NCI-H2107 (cell line): ENCODE measurements around the gene TSN.

Experiments used
- DNase-seq: peaks from one replicate; lab custom pipeline; 2025; lab: John Stamatoyannopoulos, UW

Gene TSN

DNA sequence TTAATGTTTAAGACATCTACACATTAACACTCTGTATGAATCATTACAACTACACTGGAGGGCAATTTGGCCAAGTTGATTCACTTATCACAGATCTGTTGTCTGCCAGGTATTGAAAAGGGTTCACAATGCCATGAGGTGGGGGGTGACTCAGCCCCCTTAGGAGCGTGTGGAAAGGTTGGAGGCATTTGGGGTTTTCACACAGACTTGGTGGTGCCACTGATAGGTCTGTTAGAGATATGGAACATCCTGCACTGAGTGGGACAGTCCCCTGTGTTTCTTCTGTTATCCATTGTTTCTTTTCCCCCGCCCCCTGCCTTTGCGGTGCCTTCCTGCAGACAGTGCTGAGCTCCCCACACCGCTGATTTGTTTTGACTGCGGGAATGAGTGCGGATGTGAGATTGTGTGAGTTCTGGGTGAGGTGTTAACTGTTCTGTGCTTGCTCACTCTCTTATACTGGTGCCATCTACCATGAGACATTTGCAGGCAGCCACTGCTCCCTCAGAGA lies 9.3 kb upstream of the TSN start:
- DNase-seq = no peak

DNA sequence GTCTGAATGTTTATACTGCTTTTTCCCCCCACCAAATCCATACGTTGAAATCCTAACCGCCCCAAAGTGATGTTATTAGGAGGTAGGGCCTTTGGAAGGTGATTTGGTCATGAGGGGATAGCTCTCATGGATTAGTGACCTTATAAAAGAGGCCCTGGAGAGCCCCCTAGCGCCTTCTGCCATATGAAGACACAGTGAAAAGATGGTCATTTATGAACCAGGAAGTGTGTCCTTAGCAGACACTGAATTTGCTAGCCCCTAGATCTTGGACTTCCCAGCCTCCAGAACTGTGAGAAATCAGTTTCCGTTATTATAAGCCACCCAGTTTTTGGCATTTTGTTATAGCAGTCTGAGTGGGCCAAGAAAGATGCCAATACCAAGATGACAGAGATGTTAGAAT lies 7.2 kb upstream of the TSN start:
- no peak for DNase-seq

DNA sequence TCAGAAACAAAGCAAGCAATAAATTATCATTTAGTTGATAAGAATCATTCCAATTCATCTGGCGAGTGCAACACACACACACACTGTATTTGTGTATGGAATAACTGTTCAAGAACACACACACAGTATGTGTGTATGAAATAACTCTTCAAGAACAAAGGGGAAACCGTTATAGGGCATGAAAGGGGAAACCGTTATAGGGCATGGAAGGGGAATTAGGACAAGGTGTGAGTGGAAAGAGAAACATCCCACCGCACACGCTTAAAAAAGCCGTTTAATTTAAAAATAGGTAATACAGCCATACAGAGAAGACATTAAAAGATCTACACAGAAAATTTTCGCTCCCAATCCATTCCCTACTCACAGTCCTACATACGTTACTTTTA lies 607 bp upstream of the TSN start:
- DNase-seq = no peak

DNA sequence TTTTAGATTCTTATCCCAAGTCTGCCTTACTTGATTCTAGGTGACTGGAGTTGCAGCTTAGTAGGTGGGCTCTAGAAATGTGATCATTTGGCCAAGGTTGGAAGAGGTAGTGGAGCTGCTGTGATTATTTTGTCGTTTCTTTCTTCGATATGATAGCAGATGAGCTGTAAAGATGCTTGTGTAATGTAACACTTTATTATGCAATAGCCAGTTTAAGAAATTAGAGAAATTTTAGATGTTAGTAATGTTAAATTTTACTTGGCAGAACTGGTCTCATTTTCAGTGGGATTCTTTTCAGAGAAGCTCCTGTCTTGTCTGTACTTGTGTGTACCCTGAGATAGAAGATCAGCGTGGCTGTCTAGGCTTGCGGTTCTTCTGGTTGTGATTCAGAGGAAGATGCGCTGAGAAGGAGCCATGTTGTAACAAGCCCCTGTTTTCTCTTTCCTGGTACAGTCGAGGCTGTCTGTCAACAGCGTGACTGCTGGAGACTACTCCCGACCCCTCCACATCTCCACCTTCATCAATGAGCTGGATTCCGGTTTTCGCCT lies 9.3 kb downstream of the TSN start:
- DNase-seq = no peak

DNA sequence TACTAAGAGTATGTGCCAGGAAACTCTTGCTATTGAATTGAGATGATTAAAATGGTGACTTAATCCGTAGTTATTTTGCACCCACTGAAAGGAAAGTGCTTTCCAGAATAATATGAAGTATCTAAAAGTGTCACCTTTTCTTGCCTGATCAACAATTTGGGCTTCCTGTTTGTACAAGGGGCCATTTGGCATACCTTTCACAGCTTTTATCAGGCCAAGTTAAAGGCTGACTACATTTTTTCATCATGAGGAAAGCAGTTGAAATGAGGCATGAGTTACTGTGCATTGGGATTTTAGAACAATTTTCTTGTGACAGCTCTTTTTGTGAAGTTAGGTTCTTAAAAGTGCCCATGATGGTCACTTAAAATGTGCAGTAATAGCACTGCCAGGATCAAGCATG lies 11.2 kb downstream of the TSN start:
- DNase-seq = no peak

DNA sequence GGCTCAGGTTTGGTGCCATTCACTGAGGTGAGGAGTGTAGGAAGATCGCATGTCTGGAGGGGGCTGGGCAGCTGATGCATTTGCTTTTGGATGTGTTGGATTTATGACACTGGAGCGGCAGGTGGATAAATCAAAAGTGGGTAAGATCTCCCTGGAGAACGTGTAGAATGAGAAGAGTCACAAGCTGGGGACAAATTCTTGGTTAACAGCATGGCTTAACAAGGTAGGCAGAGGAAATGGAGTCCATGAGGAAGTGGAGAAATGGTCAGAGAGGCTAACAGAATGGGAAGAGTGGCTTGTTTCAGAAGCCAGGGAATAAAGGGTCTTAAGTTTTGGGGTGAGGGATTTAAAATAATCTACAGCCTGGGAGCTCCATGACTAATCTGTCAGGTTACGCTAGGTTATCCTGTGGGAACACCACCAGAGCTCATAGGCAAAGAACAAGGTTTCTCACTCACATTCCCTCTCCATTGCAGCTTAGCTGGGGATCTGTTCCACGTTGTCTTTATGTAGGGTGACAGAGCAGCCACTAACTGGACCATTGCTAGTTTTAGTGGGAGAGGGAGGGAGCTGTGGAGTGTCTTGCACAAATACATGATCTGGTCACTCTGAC lies 12.8 kb downstream of the TSN start:
- DNase-seq = no peak

DNA sequence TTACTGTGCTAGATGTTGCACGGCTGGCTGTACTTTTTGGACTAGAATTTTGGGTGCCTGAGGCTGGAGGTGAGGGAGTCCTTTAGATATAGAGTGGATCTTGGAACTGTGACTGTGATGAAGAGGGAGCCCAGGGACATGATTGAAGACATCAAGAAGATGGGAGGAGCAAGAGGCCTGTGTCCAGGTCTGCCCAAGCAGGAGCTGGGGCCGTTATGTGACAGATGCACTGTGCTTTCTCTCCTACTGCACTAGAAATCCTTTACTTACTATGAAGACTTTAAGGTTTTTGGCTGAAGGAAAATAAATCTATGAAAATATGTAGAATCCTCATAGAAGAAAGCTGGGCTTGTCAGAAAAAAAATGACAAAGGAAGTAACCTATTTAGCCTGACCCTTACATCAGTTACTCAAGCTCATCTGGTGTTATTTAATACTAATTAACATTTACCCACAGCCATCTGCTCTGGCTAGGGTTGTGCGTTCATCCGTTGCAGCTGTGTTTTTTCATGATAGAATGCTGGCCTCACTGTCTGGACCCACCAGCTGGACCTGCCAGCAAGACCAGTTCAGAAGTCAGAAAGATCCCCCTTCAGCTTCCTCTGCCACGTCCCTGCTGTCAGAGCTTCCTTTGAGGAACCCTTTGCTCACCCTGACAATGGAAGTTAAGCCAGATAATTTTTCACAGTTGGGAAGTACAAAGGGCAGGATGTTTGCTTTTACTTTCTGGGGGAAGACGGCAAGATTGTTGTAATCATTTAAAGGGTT lies 16.7 kb downstream of the TSN start:
- DNase-seq = no peak

DNA sequence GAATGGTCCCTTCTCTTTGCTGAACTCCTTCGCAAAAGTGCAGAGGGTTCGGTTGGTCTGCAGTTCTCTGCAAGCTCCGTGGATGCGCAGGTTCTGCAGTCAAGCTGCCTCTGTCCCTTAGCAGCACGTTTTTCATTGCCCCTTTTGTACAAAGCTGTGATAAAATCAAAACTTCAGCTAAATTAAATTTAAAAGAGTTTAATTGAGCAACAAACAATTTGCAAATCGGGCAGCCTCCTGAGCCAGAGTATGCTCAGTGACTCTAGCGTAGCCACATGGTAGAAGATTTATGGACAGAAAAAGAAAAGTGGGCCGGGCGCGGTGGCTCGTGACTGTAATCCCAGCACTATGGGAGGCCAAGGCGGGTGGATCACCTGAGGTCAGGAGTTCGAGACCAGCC lies 18.8 kb downstream of the TSN start:
- no peak for DNase-seq

DNA sequence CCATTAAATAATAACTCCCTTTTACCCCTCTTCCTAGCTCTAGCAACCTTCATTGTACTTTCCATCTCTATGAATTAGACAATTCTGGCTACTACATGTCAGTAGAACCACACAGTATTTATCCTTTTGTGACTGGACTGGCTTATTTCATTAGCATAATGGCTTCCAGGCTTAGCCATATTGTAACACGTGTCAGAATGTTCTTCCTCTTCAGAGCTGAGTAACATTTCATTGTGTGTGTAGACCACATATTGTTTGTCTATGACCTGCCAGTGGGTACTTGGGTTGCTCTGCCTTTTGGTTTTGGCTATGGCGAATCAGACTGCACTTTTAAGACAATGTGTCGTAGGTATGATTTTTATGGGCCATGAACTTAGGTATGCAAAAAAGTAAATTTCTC lies 20.9 kb downstream of the TSN start:
- no peak for DNase-seq

DNA sequence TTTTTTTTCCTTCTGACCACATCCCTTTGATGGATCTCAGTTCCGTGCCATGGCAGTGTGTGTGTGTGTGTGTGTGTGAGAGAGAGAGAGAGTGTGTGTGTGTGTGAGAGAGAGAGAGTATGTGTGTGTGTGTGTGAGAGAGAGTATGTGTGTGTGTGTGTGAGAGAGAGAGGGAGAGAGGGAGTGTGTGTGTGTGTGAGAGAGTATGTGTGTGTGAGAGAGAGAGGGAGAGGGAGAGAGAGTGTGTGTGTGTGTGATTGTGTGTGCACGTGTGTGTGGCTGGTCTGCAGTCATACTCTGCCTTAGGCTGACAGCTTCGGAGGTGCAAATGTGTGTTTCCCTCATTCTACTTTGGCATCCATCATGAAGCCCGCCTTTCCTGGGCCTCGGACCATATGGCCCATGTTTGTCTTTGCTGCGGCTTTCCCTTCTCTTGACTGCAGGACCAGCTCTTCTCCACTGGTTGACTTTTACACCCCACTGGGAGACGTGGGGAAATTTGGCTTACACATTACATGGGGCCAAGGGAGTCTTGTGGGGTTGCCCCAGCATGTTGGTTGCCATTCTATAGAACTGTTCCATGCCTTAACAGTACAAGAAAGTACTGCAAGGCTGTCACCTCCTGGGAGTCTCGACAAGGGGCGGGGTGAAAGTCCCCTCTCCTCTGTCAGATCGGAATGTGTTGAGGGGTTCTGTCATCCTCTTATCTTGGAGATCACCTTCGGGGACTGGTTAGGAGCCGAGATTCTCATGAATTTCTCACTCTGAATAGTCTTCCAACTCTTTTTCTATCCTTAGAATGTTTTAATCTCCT lies 21.6 kb downstream of the TSN start:
- no peak for DNase-seq

DNA sequence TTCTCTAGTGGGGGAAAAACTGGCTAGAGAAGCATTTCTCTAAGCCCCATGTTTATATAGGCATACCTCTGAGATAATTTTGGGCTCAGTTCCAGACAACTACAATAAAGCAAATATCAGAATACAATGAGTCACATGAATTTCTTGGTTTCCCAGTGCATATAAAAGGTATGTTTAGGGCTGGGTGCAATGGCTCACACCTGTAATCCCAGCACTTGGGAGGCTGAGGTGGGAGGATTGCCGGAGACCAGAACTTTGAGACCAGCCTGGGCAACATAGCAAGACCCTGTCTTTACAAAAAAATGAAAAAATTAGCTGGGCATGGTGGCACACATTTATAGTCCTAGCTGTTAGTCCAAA lies 22.2 kb downstream of the TSN start:
- DNase-seq = no peak

DNA sequence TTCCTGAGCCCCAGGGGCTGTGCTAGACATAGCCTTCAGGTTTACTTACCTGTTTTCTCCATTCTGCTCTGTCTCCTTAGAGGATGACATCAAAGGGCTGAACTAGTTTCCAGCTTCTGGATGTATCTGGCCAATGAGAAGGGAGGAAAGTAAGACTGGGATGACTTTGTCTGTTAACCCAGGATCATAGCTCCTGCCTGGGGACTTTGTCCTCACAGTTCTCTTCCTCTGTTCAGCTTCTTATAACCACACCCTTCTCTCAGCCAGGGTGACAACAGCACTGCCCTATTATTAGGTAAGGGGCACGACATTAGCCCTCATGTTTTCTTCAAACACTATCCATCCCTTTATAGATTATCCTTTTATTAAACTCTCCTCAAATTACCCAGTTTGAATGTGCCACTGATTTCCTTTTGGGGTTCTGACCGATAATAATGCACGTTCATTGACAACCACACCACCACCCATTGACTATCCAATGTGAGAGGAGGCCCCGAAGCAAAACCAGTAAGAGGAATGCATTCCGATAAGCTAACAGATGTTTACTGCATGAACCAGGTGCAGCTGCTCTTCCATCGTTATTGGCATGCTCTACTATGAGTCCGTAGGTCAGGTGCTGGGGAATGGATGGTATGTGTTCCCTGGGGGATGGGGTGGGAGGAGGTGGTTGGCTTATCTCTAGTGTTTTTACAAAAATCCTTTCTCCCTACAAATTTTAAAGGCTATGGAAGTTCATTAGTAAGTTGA lies 23.5 kb downstream of the TSN start:
- DNase-seq = no peak

DNA sequence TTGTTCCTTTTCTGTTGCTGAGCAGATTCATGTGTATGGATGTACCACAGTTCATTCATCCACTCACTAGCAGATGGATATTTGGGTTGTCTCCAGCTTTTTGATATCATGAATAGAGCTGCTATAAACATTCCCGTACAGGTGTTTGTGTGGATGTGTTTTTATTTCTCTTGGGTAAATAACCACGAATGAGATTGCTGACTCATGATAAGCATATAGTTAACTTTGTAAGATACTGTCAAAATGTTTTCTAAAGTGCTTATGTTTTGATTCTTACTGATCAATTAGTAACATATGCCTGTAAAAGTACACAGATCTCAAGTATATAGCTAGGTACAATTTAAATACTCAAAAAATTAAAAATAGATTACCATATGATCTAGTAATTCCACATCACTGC lies 27.7 kb downstream of the TSN start:
- DNase-seq = no peak

DNA sequence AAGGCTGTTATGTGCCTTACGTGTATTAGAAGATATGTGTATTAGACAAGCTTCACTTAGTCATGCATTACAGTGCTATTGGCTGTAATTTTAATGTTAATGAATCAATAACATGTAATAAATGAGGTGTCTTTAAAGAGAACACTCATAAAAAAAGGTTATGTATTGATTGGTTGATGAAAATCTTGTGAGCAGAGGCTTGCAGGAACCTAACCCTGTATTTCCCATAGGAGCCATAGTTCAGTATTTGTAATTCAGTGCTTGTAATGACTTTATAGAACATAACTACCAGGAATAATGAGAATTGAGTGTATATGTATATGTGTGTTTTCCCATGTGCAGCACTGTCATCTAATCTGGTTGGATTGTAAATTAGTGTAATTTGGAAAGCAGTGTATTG lies 33.2 kb downstream of the TSN start:
- no peak for DNase-seq

DNA sequence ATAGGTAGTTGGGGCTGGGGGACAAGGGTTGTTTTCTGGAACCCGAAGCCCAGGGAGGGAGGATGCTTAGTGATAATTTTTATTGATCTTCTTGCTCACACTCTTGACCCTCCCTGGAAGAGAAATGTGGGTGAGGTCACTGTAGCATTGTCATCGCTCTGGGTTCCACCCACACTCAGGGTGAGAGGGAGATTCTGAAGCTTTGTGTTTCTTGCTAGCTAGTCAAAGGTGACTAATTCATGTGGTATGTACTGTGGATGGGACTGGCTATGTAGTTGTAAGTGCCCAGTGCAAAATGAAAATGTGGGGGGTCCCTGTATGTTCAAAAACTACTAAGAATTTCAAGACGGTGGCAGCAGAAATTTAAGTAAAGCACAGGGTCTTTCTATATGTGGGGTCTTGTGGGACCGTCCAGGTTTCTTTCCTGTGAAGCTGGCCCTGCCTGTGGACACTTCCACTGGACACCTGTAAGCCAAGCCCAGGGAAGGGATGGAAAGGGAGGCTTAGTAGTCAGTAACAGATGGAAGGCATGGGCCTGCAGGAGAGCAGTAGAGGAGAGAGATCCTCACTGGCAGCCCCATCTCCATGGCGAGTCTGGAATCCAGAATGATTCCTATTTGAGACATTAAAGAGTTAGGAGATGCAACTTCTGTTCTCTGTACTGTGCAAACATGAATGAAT lies 35.0 kb downstream of the TSN start:
- no peak for DNase-seq

DNA sequence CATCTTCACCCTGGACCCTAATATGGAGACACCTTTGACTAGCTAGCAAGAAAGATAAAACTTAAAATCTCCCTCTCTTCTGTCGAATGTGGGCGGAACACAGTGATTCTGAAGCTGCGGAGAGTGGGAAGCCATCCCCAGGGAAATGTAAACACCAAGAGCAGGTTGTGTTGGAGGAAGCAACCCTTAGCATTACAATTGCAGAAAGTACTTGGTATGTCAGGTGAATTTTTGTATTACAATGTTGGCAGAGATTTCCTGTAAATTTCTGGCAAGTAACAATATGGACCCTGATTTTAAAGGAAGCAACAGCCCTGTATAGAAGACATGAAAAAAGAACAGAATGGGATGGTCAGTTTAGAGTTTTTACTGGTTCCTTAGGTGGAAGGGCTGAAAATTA lies 35.8 kb downstream of the TSN start:
- no peak for DNase-seq

DNA sequence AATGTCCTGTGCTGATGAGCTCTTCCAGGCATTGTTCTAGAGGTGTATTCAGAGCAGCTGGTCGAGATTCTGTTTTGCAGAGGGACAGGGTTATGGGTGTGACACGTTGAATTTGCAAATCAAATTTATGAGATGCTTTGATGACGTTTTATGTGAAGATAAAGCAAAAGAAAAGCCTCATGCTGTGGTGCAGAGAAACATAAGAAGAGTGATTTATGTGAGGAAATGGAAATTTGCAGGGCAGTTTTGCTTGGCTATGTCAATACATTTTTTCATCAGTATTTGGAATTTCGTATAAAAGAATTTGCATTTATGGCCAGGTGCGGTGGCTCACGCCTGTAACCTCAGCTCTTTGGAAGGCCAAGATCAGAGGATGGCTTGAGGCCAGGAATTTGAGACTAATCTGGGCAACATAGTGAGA lies 36.4 kb downstream of the TSN start:
- DNase-seq = no peak

DNA sequence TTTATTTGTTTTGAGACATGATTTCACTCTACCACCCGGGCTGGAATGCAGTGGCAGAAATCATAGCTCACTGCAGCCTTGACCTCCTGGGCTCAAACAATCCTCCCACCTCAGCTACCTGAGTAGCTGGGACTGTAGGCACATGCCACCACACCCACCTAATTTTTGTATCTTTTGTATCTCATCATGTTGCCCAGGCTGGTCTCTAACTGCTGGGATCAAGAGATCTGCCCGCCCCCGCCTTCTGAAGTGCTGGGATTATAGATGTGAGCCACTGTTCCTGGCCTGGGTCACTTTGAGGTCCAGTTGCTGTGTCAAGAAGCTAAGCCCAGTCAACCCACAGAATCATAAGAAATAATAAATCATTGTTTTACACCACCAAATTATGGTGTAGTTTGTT lies 38.4 kb downstream of the TSN start:
- no peak for DNase-seq

DNA sequence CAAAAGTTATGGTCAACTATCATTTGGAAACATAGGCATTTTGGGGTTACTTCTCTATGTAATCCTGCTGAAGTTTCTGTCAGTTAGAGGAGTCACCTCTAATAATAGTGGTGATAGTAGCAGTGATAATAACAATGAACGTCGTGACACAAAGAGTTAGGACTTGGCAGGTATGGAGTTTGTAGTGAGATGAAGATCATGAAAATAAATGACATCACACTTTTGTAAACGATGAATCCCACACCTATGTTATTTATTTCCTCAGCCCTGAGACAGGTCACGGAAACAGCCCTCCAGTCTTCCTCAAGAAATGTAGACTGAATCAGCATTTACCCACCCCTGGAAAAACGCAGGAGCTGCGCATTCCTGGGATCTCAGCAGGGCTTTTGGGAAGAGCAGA lies 38.8 kb downstream of the TSN start:
- no peak for DNase-seq

DNA sequence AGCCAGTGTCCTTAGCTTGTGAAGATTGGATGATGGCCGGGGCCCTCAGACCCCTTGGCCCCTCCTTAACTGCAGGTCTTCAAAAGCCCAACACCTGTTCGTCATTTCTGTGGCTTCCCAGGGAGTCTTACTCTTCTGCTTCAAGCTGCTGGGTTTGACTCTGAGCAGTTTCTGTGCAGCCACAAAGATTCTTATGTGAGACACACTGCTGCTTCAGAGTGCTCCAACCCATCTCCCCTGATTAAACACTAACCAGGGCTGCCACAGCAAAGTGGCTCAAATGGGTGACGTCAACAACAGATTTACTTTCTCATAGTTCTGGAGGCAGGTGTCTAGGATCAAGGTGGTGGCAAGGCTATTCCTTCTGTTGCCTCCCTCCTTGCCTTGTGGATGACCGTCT lies 40.8 kb downstream of the TSN start:
- no peak for DNase-seq

DNA sequence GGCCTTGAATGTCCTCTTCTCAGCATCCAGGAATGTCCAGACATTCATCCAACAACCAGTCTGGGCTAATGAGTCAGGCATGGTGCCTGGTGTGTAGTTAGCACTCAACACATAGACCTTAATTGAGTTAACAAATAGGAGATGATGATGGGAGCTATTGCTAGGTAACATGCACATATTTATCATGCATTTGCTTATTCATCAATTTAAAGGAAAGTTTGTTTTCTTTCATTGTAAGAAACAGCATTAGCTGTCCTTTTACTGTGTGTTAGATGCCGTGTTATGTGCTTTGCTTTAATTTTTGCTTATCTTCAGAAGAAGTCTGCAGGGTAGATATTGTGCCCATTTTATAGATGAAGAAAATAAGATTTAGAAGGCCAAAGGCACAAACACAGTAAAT lies 43.2 kb downstream of the TSN start:
- no peak for DNase-seq

DNA sequence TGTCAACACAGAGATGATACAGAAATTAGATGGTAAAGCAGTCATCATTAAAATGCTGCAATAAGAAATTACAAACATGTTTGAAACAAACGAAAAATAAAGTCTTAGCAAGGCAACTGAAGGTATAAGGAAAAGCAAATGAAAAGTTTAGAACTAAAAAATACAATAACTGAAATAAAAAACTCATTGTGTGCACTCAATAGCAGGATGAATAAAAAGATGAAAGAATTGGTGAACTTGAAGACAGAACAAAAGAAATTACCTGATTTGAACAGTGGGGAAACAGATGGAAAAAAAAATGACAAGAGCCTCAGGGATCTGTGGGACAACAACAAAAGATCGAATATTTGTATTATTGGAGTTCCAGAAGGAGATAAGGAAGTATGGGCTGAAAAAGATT lies 46.5 kb downstream of the TSN start:
- DNase-seq = no peak
